ENCODE measurements around the gene PIK3R1. TPM values are rescaled to one million over a fixed set of nuclear protein-coding genes. Genes with fewer than 3 reads are reported as not detected.

PIK3R1 gene
- total RNA-seq, 1 experiment from 2014 or later, result 11.3 TPM

DNA sequence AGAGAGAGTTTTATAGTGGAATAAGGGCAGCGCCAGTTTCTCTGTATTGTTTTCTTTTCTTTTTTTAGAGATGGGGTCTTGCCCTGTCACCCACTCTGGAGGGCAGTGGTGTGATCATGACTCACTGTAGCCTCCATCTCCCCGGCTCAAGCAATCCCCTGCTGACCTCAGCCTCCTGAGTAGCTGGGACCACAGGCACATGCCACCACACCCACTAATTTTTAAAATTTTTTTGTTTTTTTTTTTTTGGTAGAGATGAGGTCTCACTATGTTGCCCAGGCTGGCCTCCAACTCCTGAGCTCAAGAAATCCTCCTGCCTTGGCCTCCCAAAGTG lies 119.0 kb downstream of the PIK3R1 start:
- no peak overlapping the region for H3K18ac ChIP-seq (ENCODE audit: insufficient read length, low read depth, low read length)
- no peaks in the 10 kb centered on the region for H4K20me1 ChIP-seq (ENCODE audit: control insufficient read depth, insufficient read depth, insufficient read length)
- no peak overlapping the region for H4K91ac ChIP-seq (ENCODE audit: insufficient read length, low read depth, low read length)
- no peak overlapping the region for H2BK12ac ChIP-seq (ENCODE audit: insufficient read length, low read depth, low read length)
- H3K9me3 ChIP-seq (ENCODE audit: control insufficient read depth, low read depth, low read length), result no peaks in the 10 kb centered on the region
- H2BK20ac ChIP-seq (ENCODE audit: low read depth, low read length, poor library complexity, severe bottlenecking), result no peak overlapping the region
- Mint-ChIP-seq H3K4me3 (no peak overlapping the region), H3K36me3 (ENCODE audit: insufficient read depth in 1 of 3, low read depth in 3 of 3) (0 out of 7 replicates have a peak, but pooled peaks cover 0 to 2% (median 0%) of the 10 kb centered on the region in 3 experiments), H3K4me1 (no peaks in the 10 kb centered on the region), H3K27me3 (ENCODE audit: low read depth) (no peaks in the 10 kb centered on the region; the same call in 1 of the 2 replicates), H3K27ac (no peak overlapping the region), H3K9me3 (no peaks in the 10 kb centered on the region; a peak in 1 of 5 replicates)
- H3K79me2 ChIP-seq (ENCODE audit: insufficient read depth, low read length), result no peaks in the 10 kb centered on the region
- no peak overlapping the region for H3K4me2 ChIP-seq (ENCODE audit: insufficient read depth, insufficient read length, low read length)
- no peak overlapping the region for H3K27ac ChIP-seq (ENCODE audit: insufficient read length, low read depth, low read length)
- no peak overlapping the region for H2BK15ac ChIP-seq (ENCODE audit: low read depth, low read length)
- H3K23ac ChIP-seq (ENCODE audit: insufficient read length, low read depth, low read length), result no peak overlapping the region
- H2BK120ac ChIP-seq (ENCODE audit: low read depth, low read length, poor library complexity, severe bottlenecking), result no peak overlapping the region
- TF ChIP-seq, protein P1, sequence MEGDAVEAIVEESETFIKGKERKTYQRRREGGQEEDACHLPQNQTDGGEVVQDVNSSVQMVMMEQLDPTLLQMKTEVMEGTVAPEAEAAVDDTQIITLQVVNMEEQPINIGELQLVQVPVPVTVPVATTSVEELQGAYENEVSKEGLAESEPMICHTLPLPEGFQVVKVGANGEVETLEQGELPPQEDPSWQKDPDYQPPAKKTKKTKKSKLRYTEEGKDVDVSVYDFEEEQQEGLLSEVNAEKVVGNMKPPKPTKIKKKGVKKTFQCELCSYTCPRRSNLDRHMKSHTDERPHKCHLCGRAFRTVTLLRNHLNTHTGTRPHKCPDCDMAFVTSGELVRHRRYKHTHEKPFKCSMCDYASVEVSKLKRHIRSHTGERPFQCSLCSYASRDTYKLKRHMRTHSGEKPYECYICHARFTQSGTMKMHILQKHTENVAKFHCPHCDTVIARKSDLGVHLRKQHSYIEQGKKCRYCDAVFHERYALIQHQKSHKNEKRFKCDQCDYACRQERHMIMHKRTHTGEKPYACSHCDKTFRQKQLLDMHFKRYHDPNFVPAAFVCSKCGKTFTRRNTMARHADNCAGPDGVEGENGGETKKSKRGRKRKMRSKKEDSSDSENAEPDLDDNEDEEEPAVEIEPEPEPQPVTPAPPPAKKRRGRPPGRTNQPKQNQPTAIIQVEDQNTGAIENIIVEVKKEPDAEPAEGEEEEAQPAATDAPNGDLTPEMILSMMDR (conservative IDR thresholded peaks at IDR 0.05), result no peak
- H3K79me1 ChIP-seq (ENCODE audit: insufficient read depth, low read depth, low read length, poor library complexity, severe bottlenecking), result no peaks in the 10 kb centered on the region
- H3K14ac ChIP-seq (ENCODE audit: insufficient read depth, low read length), result no peak overlapping the region
- no peaks in the 10 kb centered on the region for H3K23me2 ChIP-seq (ENCODE audit: insufficient read length, low read depth, low read length, poor library complexity, severe bottlenecking)
- H3K4me1 ChIP-seq (ENCODE audit: insufficient read depth, low read length), result no peaks in the 10 kb centered on the region
- H3T11ph ChIP-seq (ENCODE audit: low read length), result no peak overlapping the region
- no peak overlapping the region for H2AK5ac ChIP-seq (ENCODE audit: insufficient read length, low read length)
- no peak overlapping the region for H2BK5ac ChIP-seq (ENCODE audit: insufficient read length, low read length)
- H2AFZ ChIP-seq (ENCODE audit: low read length), result no peak overlapping the region
- WGBS (ENCODE audit: extremely low coverage, insufficient read length, low lambda C conversion rate), result no CpG with 5 or more reads among the region's 2 CpGs
- DNase-seq, result no peak
- no peak overlapping the region for H3K56ac ChIP-seq (ENCODE audit: insufficient read length, low read depth, low read length)
- H4K8ac ChIP-seq (replicated peaks; ENCODE audit: insufficient read length, low read depth, low read length), result no peak overlapping the region
- H3K9ac ChIP-seq (ENCODE audit: extremely low read depth, insufficient read length, low read length), result no peak overlapping the region
- H4K5ac ChIP-seq (ENCODE audit: insufficient read length, low read depth, low read length), result no peak overlapping the region
- H3K27me3 ChIP-seq (ENCODE audit: insufficient read depth, low read length), result no peaks in the 10 kb centered on the region
- H3K4ac ChIP-seq (ENCODE audit: low read depth, low read length), result no peak overlapping the region

All from H9 (cell line).